Thyroid gland (tissue), 4 donors: ENCODE results near the gene TAS2R40. TPM values are rescaled to one million over a fixed set of nuclear protein-coding genes. Genes with fewer than 3 reads are reported as not detected.

Source experiments
- DNase-seq, 2 donors: peaks; one replicate each; pipeline ENCODE4 v3.0.0-alpha.2; 2019
- H3K27ac ChIP-seq, 3 donors: fragments of 200-600 bp; sonication (generic); 1 replicate in 2 of 3; 2 replicates in 1 of 3; pipeline ENCODE4 v1.5.1; 2016 to 2019; ENCODE audit warnings: mild to moderate bottlenecking in 1 of 3, moderate library complexity in 1 of 3
- H3K27me3 ChIP-seq: fragments of 200-600 bp; sonication (generic); one replicate; pipeline ENCODE4 v1.5.1; 2019
- H3K36me3 ChIP-seq, 2 donors: fragments of 200-600 bp; sonication (generic); one replicate each; pipeline ENCODE4 v1.5.1; 2016 to 2019
- H3K4me1 ChIP-seq, 2 donors: fragments of 200-600 bp; sonication (generic); one replicate each; pipeline ENCODE4 v1.5.1; 2017 to 2019
- H3K4me3 ChIP-seq, 3 donors: fragments of 200-600 bp; sonication (generic); replicated peaks in 1 of 3; 1 replicate in 2 of 3; 2 replicates in 1 of 3; pipeline ENCODE4 v1.5.1; 2016; ENCODE audit warnings: mild to moderate bottlenecking in 1 of 3
- H3K9me3 ChIP-seq: fragments of 200-600 bp; sonication (generic); one replicate; pipeline ENCODE4 v1.5.1; 2017
- CTCF ChIP-seq, 6 experiments: fragments of 200-600 bp in 3 of 6; fragments of 450-650 bp in 3 of 6; sonication (generic) in 3 of 6; IDR thresholded peaks; one replicate each; pipeline ENCODE4 v1.5.1; 2016 to 2019; ENCODE audit warnings: antibody characterized with exemption in 6 of 6, mild to moderate bottlenecking in 2 of 6, inconsistent platforms in 1 of 6, moderate library complexity in 1 of 6
- POLR2A ChIP-seq, 2 donors: fragments of 450-650 bp; IDR thresholded peaks; one replicate each; pipeline ENCODE4 v1.6.1; 2017; ENCODE audit warnings: antibody characterized with exemption in 2 of 2, mild to moderate bottlenecking in 2 of 2, moderate library complexity in 1 of 2
- WGBS, 2 donors: methylation state at CpG; one replicate each; pipeline ENCODE4 v1.1.5; 2017; 5-methylcytosine and 5-hydroxymethylcytosine counted together
- intact Hi-C: fragments of 100-400 bp; cut with DNase I; formaldehyde crosslinking; loops from one replicate; pipeline ENCODE4 v1.15.1; 2023
- total RNA-seq, 4 donors: library from RNA; depleted of rRNA; stranded (reverse); fragments of >200 nt; gene quantifications; one replicate each; pipeline ENCODE4 v1.2.3, GENCODE V29; 2016

TAS2R40 gene
- total RNA-seq, 4 donors from 2014 or later, result not detected

- intact Hi-C loops, result loop anchor here (5.0 kb wide), 3 partner anchors 49 to 174 kb away; no protein-coding TSS in a partner anchor
Observed at GRCh38 chr7:143243111-143243510, 21.3 kb downstream of the TAS2R40 start.

GRCh38 chr7:143243614-143244013, 21.8 kb downstream of the TAS2R40 start:
- no peaks in the 10 kb centered on the region for H3K27me3 ChIP-seq
- intact Hi-C loops, result loop anchor here (5.0 kb wide), 3 partner anchors 49 to 174 kb away; no protein-coding TSS in a partner anchor
- 59 to 68% methylated on average over 3 of the region's 3 CpGs for WGBS, 2 donors
- no peak overlapping the region for H3K27ac ChIP-seq
- H3K4me3 ChIP-seq, result no peak overlapping the region
- no peaks in the 10 kb centered on the region for H3K36me3 ChIP-seq
- DNase-seq, result no peak
- peaks cover 0 to 3% of the 10 kb centered on the region in 2 donors for H3K4me1 ChIP-seq
- no peaks in the 10 kb centered on the region for H3K9me3 ChIP-seq
- TF ChIP-seq POLR2A (IDR thresholded peaks at IDR 0.05), result no peak
- TF ChIP-seq CTCF (IDR thresholded peaks at IDR 0.05), result no peak

More at GRCh38 chr7:143243111-143243510, 21.3 kb downstream of the TAS2R40 start:
- H3K9me3 ChIP-seq, result no peaks in the 10 kb centered on the region
- no peak overlapping the region for H3K4me3 ChIP-seq
- no peaks in the 10 kb centered on the region for H3K27me3 ChIP-seq
- H3K36me3 ChIP-seq, result no peaks in the 10 kb centered on the region
- WGBS, 2 donors, result 81 to 83% methylated on average over 7 of the region's 7 CpGs
- TF ChIP-seq POLR2A (IDR thresholded peaks at IDR 0.05) (no peak), CTCF (IDR thresholded peaks at IDR 0.05) (no peak)
- no peak for DNase-seq
- no peak overlapping the region for H3K27ac ChIP-seq
- H3K4me1 ChIP-seq, result peaks cover 0 to 3% of the 10 kb centered on the region in 2 donors

GRCh38 chr7:143244321-143244720, 22.5 kb downstream of the TAS2R40 start:
- H3K27ac ChIP-seq, result no peak overlapping the region
- peaks cover 0 to 3% of the 10 kb centered on the region in 2 donors for H3K4me1 ChIP-seq
- 61 to 87% methylated on average over 1 of the region's 1 CpG for WGBS, 2 donors
- no peaks in the 10 kb centered on the region for H3K36me3 ChIP-seq
- no peak overlapping the region for H3K4me3 ChIP-seq
- H3K27me3 ChIP-seq, result no peaks in the 10 kb centered on the region
- TF ChIP-seq CTCF (IDR thresholded peaks at IDR 0.05) (no peak), POLR2A (IDR thresholded peaks at IDR 0.05) (no peak)
- DNase-seq, result no peak
- intact Hi-C loops, result loop anchor here (5.0 kb wide), 3 partner anchors 48 to 173 kb away; no protein-coding TSS in a partner anchor
- no peaks in the 10 kb centered on the region for H3K9me3 ChIP-seq

GRCh38 chr7:143245123-143245522, 23.3 kb downstream of the TAS2R40 start:
- TF ChIP-seq CTCF (IDR thresholded peaks at IDR 0.05) (no peak), POLR2A (IDR thresholded peaks at IDR 0.05) (no peak)
- H3K9me3 ChIP-seq, result no peaks in the 10 kb centered on the region
- no peak overlapping the region for H3K4me3 ChIP-seq
- no peak for DNase-seq
- intact Hi-C loops, result no loop called here
- H3K27me3 ChIP-seq, result no peaks in the 10 kb centered on the region
- peaks cover 0 to 3% of the 10 kb centered on the region in 2 donors for H3K4me1 ChIP-seq
- no peak overlapping the region for H3K27ac ChIP-seq
- 63 to 74% methylated on average over 3 of the region's 3 CpGs for WGBS, 2 donors
- H3K36me3 ChIP-seq, result no peaks in the 10 kb centered on the region

GRCh38 chr7:143247372-143247771, 25.5 kb downstream of the TAS2R40 start:
- Histone ChIP-seq H3K27me3 (no peaks in the 10 kb centered on the region), H3K4me3 (no peak overlapping the region), H3K36me3 (no peaks in the 10 kb centered on the region), H3K9me3 (no peaks in the 10 kb centered on the region), H3K4me1 (no peaks in the 10 kb centered on the region), H3K27ac (no peak overlapping the region)
- no peak for DNase-seq
- intact Hi-C loops, result no loop called here
- 68 to 71% methylated on average over 1 of the region's 1 CpG for WGBS, 2 donors
- TF ChIP-seq CTCF (IDR thresholded peaks at IDR 0.05), result no peak
- no peak for TF ChIP-seq POLR2A (IDR thresholded peaks at IDR 0.05)
